OCI-LY1 (cell line): Measurements from ENCODE around the gene GNG7.

Source experiments
- EZH2 ChIP-seq: fragments of 200-600 bp; sonication (generic), shearing (Covaris generic); IDR thresholded peaks from 2 replicates; pipeline ENCODE4 v1.8.0; 2017; ENCODE audit warnings: borderline replicate concordance, mixed run types, mild to moderate bottlenecking, antibody characterized with exemption, low read length, moderate library complexity, mixed read lengths
- TF ChIP-seq, protein P1 (sequence below): fragments of 200-600 bp; sonication (generic), shearing (Covaris generic); IDR thresholded peaks from 2 replicates; pipeline ENCODE4 v1.5.1; 2017; ENCODE audit warnings: mild to moderate bottlenecking, antibody characterized with exemption, low read length, moderate library complexity, mixed read lengths

DNA sequence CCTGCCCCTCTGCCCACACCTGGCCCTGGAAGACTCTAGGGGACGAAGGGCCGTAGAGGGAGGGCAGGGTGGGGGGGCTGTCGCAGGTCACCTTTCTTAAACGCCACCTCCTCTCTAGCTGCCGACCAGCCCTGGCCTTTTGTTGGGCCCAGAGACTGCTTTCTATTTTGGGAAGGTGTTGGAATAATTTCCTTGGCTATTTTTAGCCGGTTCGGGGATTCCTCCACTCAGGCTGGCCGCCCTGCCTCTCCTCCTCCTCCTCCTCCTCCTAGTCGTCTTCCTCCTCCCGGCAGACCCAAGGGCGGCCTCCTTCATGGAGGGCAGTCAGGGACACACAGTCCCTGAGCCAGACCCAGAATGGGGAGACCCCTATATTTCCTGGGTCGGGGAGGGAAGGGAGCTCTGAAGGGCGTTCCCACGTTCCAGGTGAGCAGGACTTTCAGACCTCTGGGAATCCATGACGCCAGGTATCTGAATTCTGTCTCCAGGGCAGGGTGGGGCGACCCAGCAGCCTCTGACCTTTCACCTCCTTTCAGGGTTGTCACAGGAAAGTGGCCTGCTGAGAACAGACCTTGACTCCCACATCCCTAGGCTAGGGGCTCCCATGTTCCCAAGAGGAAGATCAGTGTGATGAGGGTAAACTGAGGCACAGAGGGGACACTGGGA is 206.7 kb downstream of the GNG7 start:
- TF ChIP-seq, protein P1, sequence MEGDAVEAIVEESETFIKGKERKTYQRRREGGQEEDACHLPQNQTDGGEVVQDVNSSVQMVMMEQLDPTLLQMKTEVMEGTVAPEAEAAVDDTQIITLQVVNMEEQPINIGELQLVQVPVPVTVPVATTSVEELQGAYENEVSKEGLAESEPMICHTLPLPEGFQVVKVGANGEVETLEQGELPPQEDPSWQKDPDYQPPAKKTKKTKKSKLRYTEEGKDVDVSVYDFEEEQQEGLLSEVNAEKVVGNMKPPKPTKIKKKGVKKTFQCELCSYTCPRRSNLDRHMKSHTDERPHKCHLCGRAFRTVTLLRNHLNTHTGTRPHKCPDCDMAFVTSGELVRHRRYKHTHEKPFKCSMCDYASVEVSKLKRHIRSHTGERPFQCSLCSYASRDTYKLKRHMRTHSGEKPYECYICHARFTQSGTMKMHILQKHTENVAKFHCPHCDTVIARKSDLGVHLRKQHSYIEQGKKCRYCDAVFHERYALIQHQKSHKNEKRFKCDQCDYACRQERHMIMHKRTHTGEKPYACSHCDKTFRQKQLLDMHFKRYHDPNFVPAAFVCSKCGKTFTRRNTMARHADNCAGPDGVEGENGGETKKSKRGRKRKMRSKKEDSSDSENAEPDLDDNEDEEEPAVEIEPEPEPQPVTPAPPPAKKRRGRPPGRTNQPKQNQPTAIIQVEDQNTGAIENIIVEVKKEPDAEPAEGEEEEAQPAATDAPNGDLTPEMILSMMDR = no peak
- TF ChIP-seq EZH2 = no peak
